Prostate gland (tissue), 2 donors: Measurements from ENCODE around the gene CRYBG3.

Source experiments
- CTCF ChIP-seq, 4 experiments: fragments of 200-600 bp in 2 of 4; fragments of 450-650 bp in 2 of 4; sonication (generic) in 2 of 4; IDR thresholded peaks; 1 replicate in 3 of 4; 2 replicates in 1 of 4; pipeline ENCODE4 v1.5.1; 2016 to 2019; ENCODE audit warnings: antibody characterized with exemption in 4 of 4, mild to moderate bottlenecking in 2 of 4, moderate library complexity in 2 of 4
- POLR2A ChIP-seq: fragments of 450-650 bp; IDR thresholded peaks from one replicate; pipeline ENCODE4 v1.6.1; 2016; ENCODE audit warnings: antibody characterized with exemption, mild to moderate bottlenecking

- TF ChIP-seq POLR2A (no peak), CTCF (IDR thresholded peaks at IDR 0.05) (no peak)
These were observed 27.0 kb downstream of the CRYBG3 start for GRCh38 chr3:97848779-97849178.
